GM23248 (cell line): Measurements from ENCODE around the gene SGMS1. TPM values are rescaled to one million over a fixed set of nuclear protein-coding genes. Genes with fewer than 3 reads are reported as not detected.
"Not testable (repeated sequence)": the region's sequence is repeated elsewhere in the genome, so short reads cannot be mapped to it uniquely, and the experiment has no call there.

ENCODE experiments used
- DNase-seq: peaks from one replicate; pipeline ENCODE4 v3.0.0-alpha.2; 2015
- H2AFZ ChIP-seq: fragments of 200-600 bp; sonication (generic); 2 replicates; pipeline ENCODE4 v1.6.1; 2016; ENCODE audit warnings: antibody characterized with exemption
- H3F3A ChIP-seq: fragments of 200-600 bp; sonication (generic); 2 replicates; pipeline ENCODE4 v1.6.1; 2016; ENCODE audit warnings: mild to moderate bottlenecking, antibody characterized with exemption, mixed run types; ENCODE audit not compliant: insufficient read depth
- H3K27ac ChIP-seq: fragments of 200-600 bp; sonication (generic); 2 replicates; pipeline ENCODE4 v1.5.1; 2016; ENCODE audit warnings: mild to moderate bottlenecking
- H3K27me3 ChIP-seq: fragments of 200-600 bp; sonication (generic); replicated peaks from 2 replicates; pipeline ENCODE4 v1.6.1; 2016; ENCODE audit warnings: mild to moderate bottlenecking; ENCODE audit not compliant: insufficient read depth
- H3K36me3 ChIP-seq: fragments of 200-600 bp; sonication (generic); 2 replicates; pipeline ENCODE4 v1.6.1; 2016; ENCODE audit warnings: low read depth, mild to moderate bottlenecking
- H3K4me1 ChIP-seq: fragments of 200-600 bp; sonication (generic); 2 replicates; pipeline ENCODE4 v1.6.1; 2016; ENCODE audit warnings: mild to moderate bottlenecking; ENCODE audit not compliant: insufficient read depth
- H3K4me2 ChIP-seq: fragments of 200-600 bp; sonication (generic); one replicate; pipeline ENCODE4 v1.6.1; 2016; ENCODE audit warnings: mild to moderate bottlenecking; ENCODE audit not compliant: unreplicated experiment
- H3K4me3 ChIP-seq: fragments of 200-600 bp; sonication (generic); 2 replicates; pipeline ENCODE4 v1.5.1; 2016; ENCODE audit warnings: mild to moderate bottlenecking
- H3K79me2 ChIP-seq: fragments of 200-600 bp; sonication (generic); 2 replicates; pipeline ENCODE4 v1.6.1; 2016; ENCODE audit warnings: mild to moderate bottlenecking; ENCODE audit not compliant: insufficient read depth
- H3K9ac ChIP-seq: fragments of 200-600 bp; sonication (generic); 2 replicates; pipeline ENCODE4 v1.6.1; 2016; ENCODE audit warnings: mild to moderate bottlenecking
- H3K9me2 ChIP-seq: fragments of 200-600 bp; sonication (generic); 2 replicates; pipeline ENCODE4 v1.6.1; 2016; ENCODE audit warnings: mixed run types, mild to moderate bottlenecking, moderate library complexity; ENCODE audit not compliant: insufficient read depth
- H3K9me3 ChIP-seq: fragments of 200-600 bp; sonication (generic); one replicate; pipeline ENCODE4 v1.6.1; 2017; ENCODE audit warnings: low read depth
- H4K20me1 ChIP-seq: fragments of 200-600 bp; sonication (generic); 2 replicates; pipeline ENCODE4 v1.6.0; 2016; ENCODE audit not compliant: insufficient read depth
- EZH2 ChIP-seq: fragments of 200-600 bp; sonication (generic); IDR thresholded peaks from 2 replicates; pipeline ENCODE4 v1.6.1; 2018; ENCODE audit warnings: antibody characterized with exemption, mild to moderate bottlenecking; ENCODE audit not compliant: insufficient read depth, poor library complexity, severe bottlenecking
- EZH2phosphoT487 ChIP-seq: fragments of 200-600 bp; sonication (generic); IDR thresholded peaks from 2 replicates; pipeline ENCODE4 v1.6.1; 2018; ENCODE audit warnings: antibody characterized with exemption, moderate library complexity, mild to moderate bottlenecking, low read depth; ENCODE audit not compliant: insufficient read depth
- WGBS, 2 experiments: methylation state at CpG; one replicate each; pipeline ENCODE4 v1.1.6; 2015 to 2017; ENCODE audit warnings: low lambda C conversion rate in 2 of 2, low coverage in 1 of 2; ENCODE audit errors: missing lambda C conversion rate in 2 of 2; 5-methylcytosine and 5-hydroxymethylcytosine counted together
- in situ Hi-C: fragments of 300-500 bp; cut with MboI; formaldehyde crosslinking; loops from 2 replicates; pipeline ENCODE4 v1.15.0; 2020
- polyA plus RNA-seq: library from polyadenylated mRNA; unstranded; fragments of >200 nt; fragmentation: Nextera tagmentation; extraction: Ambion mirVana; gene quantifications from 2 replicates; pipeline ENCODE4 v1.2.1, GENCODE V29; 2016
- total RNA-seq: library from RNA; depleted of rRNA; stranded (reverse); fragments of >200 nt; shearing (Covaris generic); gene quantifications from 2 replicates; pipeline ENCODE4 v1.2.3, GENCODE V29; 2014

SGMS1 gene
- total and polyA plus RNA-seq, 2 experiments from 2014 or later = 22.7 to 53.6 TPM

DNA sequence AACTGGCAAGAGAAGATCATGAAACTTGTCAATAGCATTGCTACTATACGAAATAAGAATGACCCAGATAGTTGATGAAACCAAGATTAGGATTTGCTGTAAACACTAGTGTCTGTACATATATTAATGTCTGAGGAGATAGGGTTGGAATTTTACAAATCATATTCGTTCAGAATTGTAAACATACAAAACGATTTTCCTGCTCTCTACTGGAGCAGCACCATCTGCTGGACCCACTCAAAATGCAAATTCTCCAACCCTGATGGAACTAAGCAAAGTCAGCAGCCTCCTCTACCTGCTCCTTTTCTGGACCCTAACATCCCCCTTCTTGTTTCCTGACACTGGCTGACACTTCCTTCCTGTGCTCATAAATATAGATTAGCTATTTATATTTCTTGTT, 29.4 kb upstream of the SGMS1 start:
- H3K4me1 ChIP-seq = no peaks in the 10 kb centered on the region
- no peak overlapping the region for H3K4me2 ChIP-seq
- H3K9me3 ChIP-seq = no peaks in the 10 kb centered on the region
- no peak overlapping the region for H2AFZ ChIP-seq
- H3K27me3 ChIP-seq = no peaks in the 10 kb centered on the region
- no peak for TF ChIP-seq EZH2phosphoT487
- TF ChIP-seq EZH2 = no peak
- H3K79me2 ChIP-seq = no peaks in the 10 kb centered on the region
- no peak overlapping the region for H3K27ac ChIP-seq
- H3K9me2 ChIP-seq = no peaks in the 10 kb centered on the region
- H3K36me3 ChIP-seq = no peaks in the 10 kb centered on the region
- H3K4me3 ChIP-seq = no peak overlapping the region
- H3F3A ChIP-seq = no peaks in the 10 kb centered on the region
- DNase-seq = peak; percentile 58
- in situ Hi-C loops = no loop called here
- WGBS, 2 experiments = 0 to 2% methylated on average over 3 of the region's 3 CpGs
- H4K20me1 ChIP-seq = no peaks in the 10 kb centered on the region
- no peak overlapping the region for H3K9ac ChIP-seq

GRCh38 chr10:50651808-50652207, 28.1 kb upstream of the SGMS1 start:
- in situ Hi-C loops = no loop called here
- H2AFZ ChIP-seq = no peak overlapping the region
- H3F3A ChIP-seq = no peaks in the 10 kb centered on the region
- no peak overlapping the region for H3K27ac ChIP-seq
- no peaks in the 10 kb centered on the region for H3K27me3 ChIP-seq
- WGBS, 2 experiments = 87 to 96% methylated on average over 2 of the region's 2 CpGs
- H4K20me1 ChIP-seq = no peaks in the 10 kb centered on the region
- TF ChIP-seq EZH2 = no peak
- no peak for TF ChIP-seq EZH2phosphoT487
- no peaks in the 10 kb centered on the region for H3K79me2 ChIP-seq
- H3K9ac ChIP-seq = no peak overlapping the region
- no peak overlapping the region for H3K4me3 ChIP-seq
- DNase-seq = no peak
- no peaks in the 10 kb centered on the region for H3K9me3 ChIP-seq
- H3K4me1 ChIP-seq = no peaks in the 10 kb centered on the region
- no peak overlapping the region for H3K4me2 ChIP-seq
- no peaks in the 10 kb centered on the region for H3K9me2 ChIP-seq
- H3K36me3 ChIP-seq = no peaks in the 10 kb centered on the region

- Histone ChIP-seq H3K9me2 (no peaks in the 10 kb centered on the region), H3F3A (no peaks in the 10 kb centered on the region), H3K9ac (no peak overlapping the region), H3K9me3 (no peaks in the 10 kb centered on the region), H3K4me1 (no peaks in the 10 kb centered on the region), H3K4me2 (no peak overlapping the region), H3K36me3 (no peaks in the 10 kb centered on the region), H2AFZ (no peak overlapping the region), H4K20me1 (no peaks in the 10 kb centered on the region), H3K27ac (no peak overlapping the region), H3K27me3 (no peaks in the 10 kb centered on the region), H3K79me2 (no peaks in the 10 kb centered on the region), H3K4me3 (no peak overlapping the region)
- in situ Hi-C loops = no loop called here
- no peak for DNase-seq
- 72 to 80% methylated on average over 3 of the region's 3 CpGs for WGBS, 2 experiments
- no peak for TF ChIP-seq EZH2phosphoT487
- TF ChIP-seq EZH2 = no peak
Observed at GRCh38 chr10:50650481-50650880, 26.7 kb upstream of the SGMS1 start.

DNA sequence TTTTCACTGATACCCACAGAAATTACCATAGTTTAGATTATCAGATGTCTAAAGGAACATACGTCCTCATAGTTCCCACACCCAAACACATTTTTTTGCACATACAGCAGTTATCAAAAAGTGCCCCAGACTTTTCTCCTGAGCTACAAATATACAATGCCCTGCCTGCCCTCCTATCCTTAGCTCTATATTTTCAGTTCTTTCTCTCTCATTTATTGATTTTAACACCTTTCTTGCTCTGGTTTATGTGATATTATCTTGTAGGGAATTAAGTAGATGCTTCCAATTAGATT, 25.1 kb upstream of the SGMS1 start:
- Histone ChIP-seq H2AFZ (no peak overlapping the region), H3K27me3 (peaks cover 9% of the 10 kb centered on the region; the same call in 1 of the 2 replicates), H3K4me3 (no peak overlapping the region), H3K27ac (no peak overlapping the region), H3K4me1 (no peaks in the 10 kb centered on the region), H3F3A (no peaks in the 10 kb centered on the region), H3K9me2 (no peaks in the 10 kb centered on the region), H3K36me3 (no peaks in the 10 kb centered on the region), H4K20me1 (no peaks in the 10 kb centered on the region), H3K4me2 (no peak overlapping the region), H3K79me2 (no peaks in the 10 kb centered on the region), H3K9ac (no peak overlapping the region), H3K9me3 (no peaks in the 10 kb centered on the region)
- TF ChIP-seq EZH2phosphoT487 (no peak), EZH2 (no peak)
- DNase-seq = no peak
- in situ Hi-C loops = no loop called here
- 44 to 63% methylated on average over 1 of the region's 1 CpG for WGBS, 2 experiments

DNA sequence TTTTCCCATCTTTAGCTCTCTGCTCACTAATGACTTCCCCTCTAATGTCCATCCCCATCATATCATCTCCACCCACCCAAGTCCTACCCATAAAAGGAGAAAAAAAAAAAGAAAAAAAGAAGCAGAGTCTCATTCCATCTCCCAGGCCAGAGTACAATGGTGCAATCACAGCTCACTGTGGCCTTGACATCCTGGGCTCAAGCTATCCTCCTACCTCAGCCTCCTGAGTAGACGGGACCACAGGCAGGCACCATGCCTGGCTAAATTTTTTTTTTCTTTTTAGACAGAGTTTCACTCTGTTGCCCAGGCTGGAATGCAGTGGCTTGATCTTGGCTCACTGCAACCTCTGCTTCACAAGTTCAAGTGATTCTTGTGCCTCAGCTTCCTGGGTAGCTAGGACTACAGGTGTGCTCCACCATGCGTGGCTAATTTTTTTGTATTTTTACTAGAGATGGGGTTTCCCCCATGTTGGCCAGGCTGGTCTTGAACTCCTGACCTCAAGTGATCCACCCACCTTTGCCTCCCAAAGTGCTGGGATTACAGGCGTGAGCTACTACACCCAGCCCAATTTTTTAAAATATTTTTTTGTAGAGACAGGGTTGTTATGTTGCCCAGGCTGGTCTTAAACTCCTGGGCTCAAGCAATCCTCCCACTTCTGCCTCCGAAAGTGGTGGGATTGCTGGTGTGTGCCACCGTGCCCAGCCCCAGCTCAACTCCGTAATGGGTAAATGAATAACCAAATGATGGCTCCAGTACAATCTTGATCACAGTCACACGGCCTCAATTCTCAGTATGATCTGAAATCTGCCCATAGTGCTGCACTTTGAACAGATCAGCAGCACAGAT, 24.6 kb upstream of the SGMS1 start:
- TF ChIP-seq EZH2 = no peak
- no peak for TF ChIP-seq EZH2phosphoT487
- 86% methylated on average over 7 of the region's 7 CpGs for WGBS, 2 experiments
- no peaks in the 10 kb centered on the region for H3K79me2 ChIP-seq

DNA sequence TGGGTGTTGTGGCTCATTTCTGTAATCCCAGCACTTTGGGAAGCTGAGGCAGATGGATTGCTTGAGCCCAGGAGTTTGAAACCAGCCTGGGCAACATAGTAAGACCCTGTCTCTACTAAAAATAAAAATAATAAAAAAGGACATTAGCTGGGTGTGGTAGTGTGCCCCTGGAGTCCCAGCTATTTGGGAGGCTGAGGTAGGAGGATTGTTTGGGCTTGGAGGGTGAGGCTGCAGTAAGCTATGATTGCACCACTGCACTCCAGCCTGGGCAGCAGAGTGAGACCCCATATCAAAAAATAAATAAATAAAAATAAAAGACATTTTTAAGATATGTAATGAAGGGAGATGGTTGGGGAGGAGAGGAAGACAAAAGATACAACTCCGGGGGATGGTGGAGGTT, 23.6 kb upstream of the SGMS1 start:
- H3K9me2 ChIP-seq, H3K27me3 ChIP-seq, H3K9ac ChIP-seq, H3K9me3 ChIP-seq, H3K36me3 ChIP-seq, H4K20me1 ChIP-seq, H3F3A ChIP-seq, H2AFZ ChIP-seq, DNase-seq, H3K27ac ChIP-seq, H3K4me3 ChIP-seq, H3K79me2 ChIP-seq, in situ Hi-C loops, H3K4me2 ChIP-seq, H3K4me1 ChIP-seq: not testable (repeated sequence)
- 83 to 88% methylated on average over 1 of the region's 1 CpG for WGBS, 2 experiments

More for the DNA sequence above, 24.6 kb upstream of the SGMS1 start:
- Histone ChIP-seq H2AFZ (no peak overlapping the region), H3K27ac (no peak overlapping the region), H3K4me3 (no peak overlapping the region), H3F3A (no peaks in the 10 kb centered on the region), H4K20me1 (no peaks in the 10 kb centered on the region), H3K9me3 (no peaks in the 10 kb centered on the region), H3K9me2 (no peaks in the 10 kb centered on the region), H3K9ac (no peak overlapping the region), H3K4me2 (no peak overlapping the region), H3K27me3 (peaks cover 9% of the 10 kb centered on the region; the same call in 1 of the 2 replicates), H3K36me3 (no peaks in the 10 kb centered on the region), H3K4me1 (no peaks in the 10 kb centered on the region)
- in situ Hi-C loops = no loop called here
- no peak for DNase-seq
